MCF 10A (cell line): ENCODE data around the gene ZNF436. TPM values are rescaled to one million over a fixed set of nuclear protein-coding genes. Genes with fewer than 3 reads are reported as not detected.

ENCODE experiments used
- BruUV-seq: library from RNA; stranded (reverse); fragments of 400-500 nt; replicated peaks from 2 replicates; lab custom pipeline; 2021; lab: Mats Ljungman, UMichigan
- CTCF ChIA-PET: fragments of 300-600 bp; sonication (Branson Sonifier 250); formaldehyde crosslinking; extraction: SDS; loops from one replicate; lab custom pipeline; 2021; ENCODE audit warnings: antibody characterized with exemption, inconsistent platforms; lab: Yijun Ruan, JAX
- POLR2A ChIA-PET: fragments of 300-600, 350-650 bp; sonication (Branson Sonifier 250); formaldehyde crosslinking; extraction: SDS; loops from one replicate; lab custom pipeline; 2020; ENCODE audit warnings: antibody characterized with exemption, inconsistent platforms; lab: Yijun Ruan, JAX
- DNase-seq: peaks from one replicate; pipeline ENCODE4 v3.0.0-alpha.2; 2018; ENCODE audit not compliant: unreplicated experiment
- H3K27ac Mint-ChIP-seq: one replicate; pipeline ENCODE4 v1.8.0; 2022; ENCODE audit warnings: mild to moderate bottlenecking, low read depth, mixed read lengths; ENCODE audit not compliant: unreplicated experiment
- H3K27me3 Mint-ChIP-seq: one replicate; pipeline ENCODE4 v1.8.0; 2022; ENCODE audit warnings: mixed read lengths; ENCODE audit not compliant: insufficient read depth, unreplicated experiment
- H3K36me3 Mint-ChIP-seq: one replicate; pipeline ENCODE4 v1.8.0; 2022; ENCODE audit warnings: mild to moderate bottlenecking, moderate library complexity, mixed read lengths; ENCODE audit not compliant: insufficient read depth, unreplicated experiment
- H3K4me1 Mint-ChIP-seq: one replicate; pipeline ENCODE4 v1.8.0; 2022; ENCODE audit warnings: mixed read lengths; ENCODE audit not compliant: insufficient read depth, unreplicated experiment
- H3K4me3 Mint-ChIP-seq: one replicate; pipeline ENCODE4 v1.8.0; 2022; ENCODE audit warnings: mild to moderate bottlenecking, moderate library complexity, mixed read lengths; ENCODE audit not compliant: unreplicated experiment
- H3K9me3 Mint-ChIP-seq: one replicate; pipeline ENCODE4 v1.8.0; 2022; ENCODE audit warnings: mixed read lengths; ENCODE audit not compliant: unreplicated experiment
- intact Hi-C: fragments of 100-400 bp; cut with micrococcal nuclease; formaldehyde crosslinking; loops from 2 replicates; pipeline ENCODE4 v1.14.1; 2022
- total RNA-seq: library from RNA; stranded (reverse); gene quantifications from 2 replicates; pipeline ENCODE4 v1.2.3, GENCODE V29; 2022
- TF ChIP-seq, protein P1 (sequence below): fragments of 200-600 bp; IDR thresholded peaks from one replicate; pipeline ENCODE4 v1.8.0; 2022; ENCODE audit warnings: antibody characterized with exemption, mild to moderate bottlenecking; ENCODE audit not compliant: unreplicated experiment

Gene ZNF436
- total RNA-seq, 1 experiment from 2014 or later: 6.5 TPM

DNA sequence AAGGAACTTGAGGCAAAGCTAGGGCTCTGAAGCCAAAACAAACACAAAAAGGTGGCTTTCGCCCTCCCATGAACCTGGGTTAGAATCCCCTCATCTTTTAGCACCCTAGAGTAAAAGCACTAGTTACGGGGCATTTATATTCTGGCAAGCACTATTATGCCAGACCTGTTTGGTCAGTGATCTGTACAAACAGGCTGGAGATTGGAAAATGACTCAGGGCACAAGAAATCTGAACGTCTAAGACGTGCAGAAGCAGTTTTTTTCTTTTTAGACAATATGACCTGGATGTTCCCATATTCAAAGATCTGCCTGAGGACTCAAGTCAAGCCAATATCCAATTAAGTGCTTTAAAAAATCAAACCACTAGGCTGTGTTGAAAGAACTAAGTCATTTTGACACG, 3.0 kb downstream of the ZNF436 start:
- peaks cover 19% of the 10 kb centered on the region for H3K4me1 Mint-ChIP-seq
- peak overlapping the region; percentile 94 for H3K27ac Mint-ChIP-seq
- CTCF ChIA-PET: interaction anchor here (0.6 to 4.3 kb wide), 8 partner anchors 16 to 173 kb away, joined by 3 to 41 read pairs (median 4); no protein-coding TSS in a partner anchor
- peaks cover 61% of the 10 kb centered on the region for H3K36me3 Mint-ChIP-seq
- intact Hi-C loops: no loop called here
- H3K27me3 Mint-ChIP-seq: no peaks in the 10 kb centered on the region
- no peak for DNase-seq
- BruUV-seq: no TSS peak
- H3K9me3 Mint-ChIP-seq: no peaks in the 10 kb centered on the region
- POLR2A ChIA-PET: interaction anchor here (1.0 to 15.8 kb wide), 10 partner anchors 9 to 192 kb away, joined by 3 to 335 read pairs (median 10); partner anchors contain the start of genes HNRNPR and ID3
- peak overlapping the region; percentile 87 for H3K4me3 Mint-ChIP-seq
- TF ChIP-seq, protein P1, sequence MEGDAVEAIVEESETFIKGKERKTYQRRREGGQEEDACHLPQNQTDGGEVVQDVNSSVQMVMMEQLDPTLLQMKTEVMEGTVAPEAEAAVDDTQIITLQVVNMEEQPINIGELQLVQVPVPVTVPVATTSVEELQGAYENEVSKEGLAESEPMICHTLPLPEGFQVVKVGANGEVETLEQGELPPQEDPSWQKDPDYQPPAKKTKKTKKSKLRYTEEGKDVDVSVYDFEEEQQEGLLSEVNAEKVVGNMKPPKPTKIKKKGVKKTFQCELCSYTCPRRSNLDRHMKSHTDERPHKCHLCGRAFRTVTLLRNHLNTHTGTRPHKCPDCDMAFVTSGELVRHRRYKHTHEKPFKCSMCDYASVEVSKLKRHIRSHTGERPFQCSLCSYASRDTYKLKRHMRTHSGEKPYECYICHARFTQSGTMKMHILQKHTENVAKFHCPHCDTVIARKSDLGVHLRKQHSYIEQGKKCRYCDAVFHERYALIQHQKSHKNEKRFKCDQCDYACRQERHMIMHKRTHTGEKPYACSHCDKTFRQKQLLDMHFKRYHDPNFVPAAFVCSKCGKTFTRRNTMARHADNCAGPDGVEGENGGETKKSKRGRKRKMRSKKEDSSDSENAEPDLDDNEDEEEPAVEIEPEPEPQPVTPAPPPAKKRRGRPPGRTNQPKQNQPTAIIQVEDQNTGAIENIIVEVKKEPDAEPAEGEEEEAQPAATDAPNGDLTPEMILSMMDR: no peak

- peaks cover 16% of the 10 kb centered on the region for H3K4me1 Mint-ChIP-seq
- peaks cover 66% of the 10 kb centered on the region for H3K36me3 Mint-ChIP-seq
- peak overlapping the region; percentile 87 for H3K4me3 Mint-ChIP-seq
- no peaks in the 10 kb centered on the region for H3K27me3 Mint-ChIP-seq
- ChIA-PET CTCF (interaction anchor here (0.6 to 4.3 kb wide), 7 partner anchors 16 to 174 kb away, joined by 3 to 41 read pairs (median 5); no protein-coding TSS in a partner anchor), POLR2A (interaction anchor here (0.5 to 15.8 kb wide), 6 partner anchors 9 to 107 kb away, joined by 3 to 335 read pairs (median 4); partner anchors contain the start of gene HNRNPR)
- no peak for DNase-seq
- BruUV-seq: no TSS peak
- intact Hi-C loops: no loop called here
- TF ChIP-seq, protein P1: no peak
- H3K27ac Mint-ChIP-seq: peak overlapping the region; percentile 94
- no peaks in the 10 kb centered on the region for H3K9me3 Mint-ChIP-seq
These were observed 3.5 kb downstream of the ZNF436 start for GRCh38 chr1:23366146-23366545.

GRCh38 chr1:23362218-23362713, 7.4 kb downstream of the ZNF436 start:
- intact Hi-C loops: no loop called here

More at GRCh38 chr1:23362218-23362713, 7.4 kb downstream of the ZNF436 start:
- CTCF ChIA-PET: interaction anchor here (1.0 kb wide), 1 partner anchor 25 kb away, joined by 3 read pairs; no protein-coding TSS in a partner anchor
- Mint-ChIP-seq H3K27ac (no peak overlapping the region), H3K36me3 (peaks cover 75% of the 10 kb centered on the region), H3K4me1 (peaks cover 6% of the 10 kb centered on the region), H3K27me3 (no peaks in the 10 kb centered on the region), H3K9me3 (peaks cover 11% of the 10 kb centered on the region), H3K4me3 (no peak overlapping the region)
- DNase-seq: no peak
- TF ChIP-seq, protein P1: no peak
- POLR2A ChIA-PET: interaction anchor here (0.6 to 15.8 kb wide), 3 partner anchors 20 to 342 kb away, joined by 3 to 335 read pairs (median 14); partner anchors contain the start of gene HNRNPR
- no TSS peak for BruUV-seq
